ENCODE data around the gene SLC1A7. TPM values are rescaled to one million over a fixed set of nuclear protein-coding genes. Genes with fewer than 3 reads are reported as not detected.

Gene SLC1A7
- total RNA-seq, 1 donor from 2014 or later, result not detected

DNA sequence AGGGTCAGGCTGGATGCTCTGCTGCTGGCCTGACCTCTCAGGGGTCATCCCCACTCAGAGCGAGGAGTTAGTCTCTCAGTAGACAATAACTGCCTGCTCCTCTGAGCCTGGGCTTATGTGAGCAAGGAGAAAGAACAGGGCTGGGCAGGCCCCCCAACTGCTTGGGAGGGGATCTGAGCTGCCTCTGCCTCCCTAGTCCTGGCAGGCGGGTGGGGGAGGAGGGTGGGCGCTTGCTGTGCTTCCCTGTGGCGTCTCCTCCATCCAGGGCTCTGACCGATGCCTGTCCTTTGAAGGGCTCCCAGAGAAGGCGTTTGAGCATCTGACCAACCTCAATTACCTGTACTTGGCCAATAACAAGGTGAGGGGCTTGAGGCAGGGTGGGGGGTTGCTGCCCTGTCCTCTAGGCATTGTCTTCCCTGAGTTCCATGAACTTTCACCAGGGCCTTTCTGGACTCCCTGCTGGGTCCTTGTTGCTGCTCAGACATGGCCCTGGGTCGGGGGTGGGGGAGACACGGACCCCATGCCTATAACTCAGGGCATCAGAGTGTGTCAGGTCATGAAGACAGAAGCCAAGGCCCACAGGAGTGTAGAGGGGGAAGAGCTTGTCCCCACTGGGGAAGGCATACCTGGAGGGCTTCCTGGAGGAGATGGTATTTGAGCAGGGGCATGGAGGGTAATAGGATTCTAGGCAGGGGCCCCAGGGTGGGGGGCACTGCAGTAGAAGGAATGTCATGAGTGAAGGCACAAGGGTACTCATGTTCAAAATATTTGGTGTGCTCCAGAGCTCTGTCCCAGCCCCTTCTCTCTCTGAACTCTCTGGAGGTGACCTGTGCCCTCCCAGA, 67.9 kb downstream of the SLC1A7 start:
- no peak for DNase-seq

DNA sequence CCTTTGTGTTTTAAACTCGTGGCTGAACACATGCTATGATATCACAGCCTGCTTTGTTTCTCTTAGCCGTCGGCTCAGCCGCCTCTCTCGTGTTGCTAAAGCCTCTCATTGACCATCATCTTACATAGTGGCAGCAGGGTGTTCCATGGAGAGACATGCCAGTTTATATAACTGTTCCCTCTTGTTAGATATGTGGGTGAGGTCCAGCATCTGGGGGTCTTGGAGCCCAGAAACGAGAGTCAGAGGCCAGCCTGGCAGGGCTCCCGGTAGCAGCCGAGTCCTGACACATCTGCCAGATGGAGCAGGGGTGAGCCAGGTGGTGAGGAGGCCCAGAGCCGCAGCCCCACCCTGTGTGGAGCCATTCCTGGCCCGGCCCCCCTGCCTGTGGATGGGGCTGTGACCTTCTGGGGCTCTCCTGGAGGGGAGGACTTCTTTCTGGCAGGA, 68.5 kb downstream of the SLC1A7 start:
- no peak for DNase-seq

DNA sequence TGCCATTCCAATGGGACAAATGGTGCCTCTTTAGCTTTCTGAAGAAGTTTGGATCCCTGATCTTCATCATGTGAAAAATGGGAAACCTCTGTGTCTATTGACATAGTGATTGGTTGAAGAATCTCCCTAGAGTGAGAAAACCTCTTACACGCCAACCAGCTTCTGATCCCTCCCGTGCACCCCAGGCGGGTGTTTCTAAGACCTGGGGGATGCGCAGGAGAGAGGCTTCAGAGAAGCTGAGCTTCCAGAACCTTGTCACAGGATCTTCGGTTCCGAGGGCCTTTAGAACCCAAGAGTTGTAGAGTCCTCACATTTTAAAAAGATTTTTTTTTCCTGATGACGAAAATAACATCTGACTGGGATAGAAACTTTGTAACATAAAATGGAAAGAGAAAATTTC, 69.2 kb downstream of the SLC1A7 start:
- DNase-seq, result no peak

DNA sequence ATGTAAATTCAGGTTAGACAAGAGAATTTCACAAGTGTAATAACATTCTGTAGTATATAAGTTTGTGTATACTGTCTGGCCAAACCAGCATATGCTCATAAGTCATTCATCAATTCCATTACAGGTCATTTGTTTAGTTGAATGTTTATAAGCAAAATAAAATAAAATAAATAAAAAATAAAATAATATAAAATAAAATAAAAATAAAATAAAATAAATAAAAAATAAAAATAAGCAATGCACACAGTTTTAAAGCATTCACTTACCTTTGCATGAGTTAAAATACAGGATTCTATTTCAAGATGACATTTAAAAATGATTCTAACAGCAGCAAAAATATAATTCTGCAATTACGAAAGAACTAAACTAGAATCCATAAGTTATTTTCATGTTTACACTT, 70.5 kb downstream of the SLC1A7 start:
- DNase-seq, result no peak

DNA sequence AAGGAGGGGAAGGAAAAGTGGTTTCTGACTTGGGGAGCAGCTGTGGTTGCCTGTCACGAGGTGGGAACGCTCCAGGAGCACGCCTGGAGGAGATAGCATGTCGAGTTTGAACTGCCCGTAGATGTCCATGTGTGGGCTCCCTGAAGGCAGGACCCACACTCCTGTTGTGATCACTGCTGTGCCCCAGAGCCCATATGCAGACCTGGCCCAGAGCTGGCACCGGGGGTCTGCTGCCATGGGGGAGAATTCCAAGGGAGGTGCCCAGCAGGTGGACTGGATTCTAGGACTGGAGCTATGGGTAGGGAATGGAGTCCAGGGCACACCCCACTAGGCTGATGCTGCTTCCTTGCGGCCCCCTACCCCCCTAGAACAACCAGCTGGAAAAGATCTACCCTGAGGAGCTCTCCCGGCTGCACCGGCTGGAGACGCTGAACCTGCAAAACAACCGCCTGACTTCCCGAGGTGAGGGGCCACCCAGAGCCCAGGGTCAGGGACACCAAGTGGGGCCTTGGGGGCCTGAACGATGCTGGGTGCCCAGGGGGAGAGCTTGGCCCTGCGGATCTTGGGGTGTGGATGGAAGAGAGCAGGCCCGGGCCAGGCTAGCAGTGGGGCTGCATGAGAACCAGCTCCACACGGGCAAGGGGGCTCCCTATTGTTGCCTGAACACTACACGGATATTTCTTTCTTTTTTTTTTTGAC, 71.1 kb downstream of the SLC1A7 start:
- DNase-seq, result no peak

DNA sequence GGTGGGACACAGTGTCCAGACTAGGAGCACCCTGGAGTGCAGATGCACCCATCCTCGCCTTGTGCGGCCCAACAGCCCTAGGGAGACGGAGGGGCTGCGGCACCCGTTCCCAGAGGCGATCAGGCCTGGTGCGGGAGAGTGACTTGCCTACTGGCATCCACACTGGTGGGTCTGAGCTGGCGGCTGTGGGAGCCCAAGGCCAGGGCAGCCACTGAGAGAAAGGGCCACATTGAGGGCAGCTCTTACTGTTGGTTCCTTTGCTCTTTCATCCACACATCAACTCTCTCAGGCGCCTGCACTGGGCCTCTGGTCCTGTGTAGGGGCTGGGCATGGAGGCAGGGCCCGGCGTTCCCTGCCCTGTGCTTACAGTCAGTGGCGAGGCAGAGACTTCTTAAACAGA, 71.8 kb downstream of the SLC1A7 start:
- DNase-seq, result no peak

DNA sequence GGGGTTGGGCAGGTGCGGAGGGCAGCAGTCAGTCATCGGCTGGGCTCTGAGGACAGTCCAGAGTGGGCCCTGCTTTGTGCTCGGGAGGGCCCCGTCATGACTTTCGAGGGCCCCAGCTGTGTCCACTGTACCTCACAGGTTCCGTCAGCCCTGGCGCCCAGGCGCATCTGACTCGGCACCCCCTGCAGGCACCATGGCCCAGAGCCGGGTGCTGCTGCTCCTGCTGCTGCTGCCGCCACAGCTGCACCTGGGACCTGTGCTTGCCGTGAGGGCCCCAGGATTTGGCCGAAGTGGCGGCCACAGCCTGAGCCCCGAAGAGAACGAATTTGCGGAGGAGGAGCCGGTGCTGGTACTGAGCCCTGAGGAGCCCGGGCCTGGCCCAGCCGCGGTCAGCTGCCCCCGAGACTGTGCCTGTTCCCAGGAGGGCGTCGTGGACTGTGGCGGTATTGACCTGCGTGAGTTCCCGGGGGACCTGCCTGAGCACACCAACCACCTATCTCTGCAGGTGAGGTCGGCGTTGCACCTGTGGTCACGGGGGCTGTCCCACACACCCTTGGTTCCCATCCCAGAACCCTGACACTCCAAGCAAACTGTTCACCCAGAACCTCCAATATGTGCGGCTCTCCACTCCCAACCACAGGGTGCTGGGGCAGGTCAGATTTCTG, 72.6 kb downstream of the SLC1A7 start:
- no peak for DNase-seq

DNA sequence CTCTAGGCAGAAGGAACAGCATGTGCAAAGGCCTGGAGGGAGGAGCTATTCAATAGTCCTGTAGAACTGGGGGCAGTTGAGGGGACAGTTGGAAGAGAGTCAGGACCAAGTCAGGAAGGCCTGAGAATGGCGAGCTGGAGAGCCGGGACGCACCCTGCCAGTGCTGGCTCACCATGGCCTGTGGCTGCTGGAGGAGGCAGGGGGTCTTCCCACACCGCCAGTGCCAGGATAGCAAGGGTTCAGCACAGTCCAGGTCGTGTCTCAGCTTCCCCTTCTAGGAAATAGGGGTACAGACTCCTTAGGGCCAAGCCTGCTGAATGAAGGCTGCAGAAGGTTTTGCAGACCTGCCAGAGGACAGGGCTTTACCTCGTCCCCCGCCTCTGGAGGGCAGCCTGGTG, 73.2 kb downstream of the SLC1A7 start:
- no peak for DNase-seq

DNA sequence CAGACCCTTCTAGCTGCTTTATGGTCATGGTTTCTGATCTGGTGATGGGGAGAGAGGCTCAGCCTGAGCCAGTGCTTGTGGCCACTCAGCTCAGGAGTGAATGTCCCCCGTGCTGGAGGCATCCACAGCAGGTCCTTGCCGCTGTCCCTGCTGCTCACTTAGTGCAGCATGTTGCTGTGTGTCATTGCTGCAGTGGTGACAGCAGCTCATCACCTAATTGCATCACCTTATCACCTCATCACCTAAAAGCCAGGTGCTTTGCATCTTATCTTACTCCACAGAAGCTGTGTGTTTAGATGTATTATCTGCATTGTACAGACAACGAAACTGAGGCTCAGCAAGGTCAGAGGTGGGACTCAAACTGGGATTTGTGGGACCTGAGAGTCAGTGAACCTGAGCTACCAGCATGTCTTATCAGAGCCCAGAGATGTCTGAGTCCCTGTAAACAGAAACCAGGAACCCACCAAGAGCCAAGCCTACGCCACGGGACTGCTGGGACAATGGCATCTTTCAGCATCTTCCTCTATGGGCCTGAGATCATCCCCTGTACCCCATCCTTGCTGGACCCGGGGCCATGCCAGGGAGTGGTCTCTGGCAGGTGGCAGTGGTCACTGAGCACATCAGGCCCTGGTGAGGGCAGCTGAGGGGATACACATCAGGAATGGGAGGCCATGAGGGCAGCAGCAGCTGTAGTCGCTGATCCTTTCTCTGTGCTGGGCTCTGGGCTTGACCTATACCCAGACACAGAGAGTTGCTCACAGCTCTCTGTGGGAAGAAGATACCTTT, 73.9 kb downstream of the SLC1A7 start:
- DNase-seq, result no peak

DNA sequence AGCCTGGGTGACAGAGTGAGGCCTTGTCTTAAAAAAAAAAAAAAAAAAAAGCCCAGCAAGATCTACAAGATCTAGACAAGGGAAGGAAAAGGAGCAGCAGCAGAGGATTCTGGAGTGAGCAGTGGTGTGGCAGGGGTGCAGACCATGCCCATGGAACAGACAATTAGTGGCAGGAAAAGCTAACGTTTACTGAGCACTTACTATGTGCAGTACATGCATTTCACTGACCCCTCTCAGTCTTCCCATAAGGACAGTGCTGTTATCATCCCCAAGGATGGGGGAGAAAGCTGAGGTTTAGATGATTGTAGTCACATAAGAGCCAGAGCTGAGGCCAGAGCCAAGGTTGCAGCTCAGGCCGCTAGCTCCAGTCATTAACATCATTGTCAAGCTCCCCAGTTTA, 74.6 kb downstream of the SLC1A7 start:
- no peak for DNase-seq

DNA sequence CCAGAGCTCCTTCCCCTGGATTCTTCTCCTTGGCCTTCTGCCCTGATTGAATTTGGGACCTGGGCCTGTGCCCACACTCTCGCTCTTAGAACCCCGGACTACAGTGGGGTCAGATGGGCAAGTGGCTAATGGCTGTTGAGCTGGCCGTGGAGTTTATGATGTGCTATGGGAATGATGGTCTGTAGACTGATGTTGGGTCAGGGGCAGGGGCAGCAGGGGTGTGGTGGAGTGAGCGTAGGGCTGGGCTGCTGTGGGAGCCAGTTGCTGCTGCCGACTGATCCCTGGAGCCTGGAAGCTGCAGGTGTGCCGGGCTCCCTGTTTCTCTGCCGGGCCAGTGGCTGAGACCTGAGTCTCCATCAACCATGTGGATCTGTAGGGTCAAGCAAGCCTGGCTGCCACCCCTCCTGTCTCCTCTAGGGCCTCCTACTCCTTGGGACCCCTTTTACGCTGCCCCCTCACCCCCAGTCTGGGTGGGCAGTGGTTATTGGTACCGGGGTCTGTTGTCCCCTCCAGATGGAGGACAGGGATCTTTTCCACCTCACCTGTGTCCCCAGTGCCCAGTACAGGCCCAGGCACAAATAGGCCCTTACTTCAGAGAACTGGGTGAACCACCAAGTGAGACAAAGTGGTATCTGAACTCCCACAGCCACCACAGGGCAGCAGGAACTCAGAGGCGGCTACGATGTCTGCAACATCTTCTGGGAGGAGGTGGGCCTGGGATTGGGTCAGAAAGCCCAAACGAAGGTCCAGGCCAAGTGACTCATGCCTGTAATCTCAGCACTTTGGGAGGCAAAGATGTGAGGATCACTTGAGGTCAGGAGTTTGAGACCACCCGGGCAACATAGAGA, 75.3 kb downstream of the SLC1A7 start:
- no peak for DNase-seq

DNA sequence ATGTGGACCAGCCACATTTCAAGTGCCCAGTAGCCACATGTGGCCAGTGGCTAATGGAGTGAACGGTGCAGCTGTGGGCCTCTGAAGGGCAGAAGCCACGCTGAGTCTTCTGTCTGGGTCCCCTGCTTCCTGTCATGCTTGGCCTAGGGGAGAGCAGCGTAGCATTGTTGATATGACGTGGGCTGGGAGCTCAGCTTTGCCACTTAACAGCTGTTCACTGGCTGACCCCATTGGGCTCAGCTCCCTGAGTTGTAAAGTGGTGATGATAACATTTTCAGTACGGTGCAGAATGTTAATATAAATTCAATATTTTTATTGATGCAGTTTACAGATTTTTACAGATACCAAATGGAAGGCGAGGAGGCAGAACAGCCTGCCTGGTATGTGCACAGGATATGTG, 76.0 kb downstream of the SLC1A7 start:
- no peak for DNase-seq

DNA sequence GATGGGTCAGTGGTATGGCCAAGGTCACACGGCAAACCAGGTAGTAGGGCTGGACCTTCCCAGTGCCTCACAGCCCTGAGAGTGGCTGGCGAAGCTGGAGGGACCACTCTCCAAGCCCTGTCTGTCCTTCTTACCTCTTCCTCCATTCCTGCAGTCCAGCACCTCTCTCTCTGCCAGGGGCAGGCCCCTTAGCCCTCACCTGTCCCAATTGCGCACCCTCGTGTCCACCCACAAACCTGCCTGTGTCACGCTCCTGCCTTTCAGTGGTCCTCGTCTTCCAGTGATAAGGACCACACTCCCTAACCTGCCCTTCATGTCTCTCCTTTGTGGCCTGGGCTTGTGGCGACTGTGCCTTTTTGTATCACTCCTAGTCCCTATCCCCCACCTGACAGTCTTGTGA, 77.0 kb downstream of the SLC1A7 start:
- no peak for DNase-seq

DNA sequence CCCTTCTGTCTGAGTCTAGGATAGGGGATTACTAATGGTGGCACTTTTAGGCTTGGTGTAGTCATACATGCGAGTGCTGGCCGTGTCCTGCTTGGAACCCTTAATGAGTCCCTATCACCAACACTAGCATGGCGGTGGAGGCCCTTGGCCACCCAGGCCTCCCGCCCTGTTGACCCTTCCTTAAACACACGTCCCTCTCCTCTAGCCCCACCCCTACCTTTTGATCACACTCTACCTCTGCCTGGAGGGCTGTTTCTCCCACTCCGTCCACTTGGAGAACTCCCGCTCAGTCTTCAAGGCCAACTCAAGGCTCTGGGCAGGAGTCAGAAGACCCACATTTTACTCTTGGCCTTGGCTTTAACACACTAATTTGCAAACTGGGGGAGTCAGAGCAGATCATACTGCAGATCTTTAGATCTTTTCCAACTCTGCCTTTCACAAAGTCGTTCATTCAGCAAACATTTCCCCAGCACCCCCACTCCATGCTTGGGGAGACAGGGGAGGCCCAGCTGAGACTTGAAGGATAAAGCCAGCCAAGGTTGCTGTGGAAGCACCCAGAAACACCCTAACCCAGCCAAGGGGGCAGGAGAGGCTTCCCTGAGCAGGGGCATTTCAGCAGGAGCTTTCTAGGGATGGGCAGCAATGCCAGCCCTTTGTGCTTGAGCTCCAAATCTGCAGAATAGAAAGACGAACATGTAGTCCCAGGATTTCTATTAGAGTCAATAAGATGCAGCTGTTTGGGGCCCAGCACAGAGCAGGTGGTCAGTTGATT, 78.5 kb downstream of the SLC1A7 start:
- no peak for DNase-seq

DNA sequence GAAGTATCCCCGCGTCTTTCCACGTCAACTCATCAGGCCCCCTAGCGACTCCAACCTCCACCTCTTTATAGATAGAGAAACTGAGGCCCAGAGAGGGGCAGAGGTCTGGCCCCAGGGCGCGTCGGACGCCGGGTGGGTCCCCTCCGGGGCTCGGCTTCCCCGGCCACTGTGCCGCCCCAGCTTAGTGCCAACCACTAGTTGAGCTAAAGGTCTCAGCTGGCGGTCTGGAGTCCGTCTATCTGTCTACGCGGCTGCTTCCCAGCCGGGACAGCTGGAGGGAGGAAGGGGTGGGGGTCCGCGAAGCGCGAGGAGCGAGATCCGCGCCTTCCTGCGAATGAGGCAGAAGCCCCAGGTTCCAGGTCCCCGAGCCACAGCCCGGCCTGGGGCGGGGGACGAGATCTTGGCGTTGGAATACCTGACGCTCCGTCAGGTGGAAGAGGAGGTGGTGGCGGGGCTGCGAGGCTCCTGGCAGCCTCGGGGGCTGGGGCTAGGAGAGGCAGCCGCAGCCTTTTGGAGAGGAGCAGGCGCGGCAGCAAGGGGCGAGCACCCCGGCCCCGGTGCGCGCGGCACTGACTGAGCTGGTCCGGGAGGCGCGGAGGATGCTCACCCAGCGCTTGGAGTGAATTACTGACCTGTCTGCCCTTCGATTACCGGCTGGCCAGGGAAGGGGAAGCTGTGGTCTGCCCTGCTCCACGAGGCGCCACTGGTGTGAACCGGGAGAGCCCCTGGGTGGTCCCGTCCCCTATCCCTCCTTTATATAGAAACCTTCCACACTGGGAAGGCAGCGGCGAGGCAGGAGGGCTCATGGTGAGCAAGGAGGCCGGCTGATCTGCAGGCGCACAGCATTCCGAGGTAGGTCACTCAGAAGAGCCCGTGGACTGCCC, 79.5 kb downstream of the SLC1A7 start:
- no peak for DNase-seq

DNA sequence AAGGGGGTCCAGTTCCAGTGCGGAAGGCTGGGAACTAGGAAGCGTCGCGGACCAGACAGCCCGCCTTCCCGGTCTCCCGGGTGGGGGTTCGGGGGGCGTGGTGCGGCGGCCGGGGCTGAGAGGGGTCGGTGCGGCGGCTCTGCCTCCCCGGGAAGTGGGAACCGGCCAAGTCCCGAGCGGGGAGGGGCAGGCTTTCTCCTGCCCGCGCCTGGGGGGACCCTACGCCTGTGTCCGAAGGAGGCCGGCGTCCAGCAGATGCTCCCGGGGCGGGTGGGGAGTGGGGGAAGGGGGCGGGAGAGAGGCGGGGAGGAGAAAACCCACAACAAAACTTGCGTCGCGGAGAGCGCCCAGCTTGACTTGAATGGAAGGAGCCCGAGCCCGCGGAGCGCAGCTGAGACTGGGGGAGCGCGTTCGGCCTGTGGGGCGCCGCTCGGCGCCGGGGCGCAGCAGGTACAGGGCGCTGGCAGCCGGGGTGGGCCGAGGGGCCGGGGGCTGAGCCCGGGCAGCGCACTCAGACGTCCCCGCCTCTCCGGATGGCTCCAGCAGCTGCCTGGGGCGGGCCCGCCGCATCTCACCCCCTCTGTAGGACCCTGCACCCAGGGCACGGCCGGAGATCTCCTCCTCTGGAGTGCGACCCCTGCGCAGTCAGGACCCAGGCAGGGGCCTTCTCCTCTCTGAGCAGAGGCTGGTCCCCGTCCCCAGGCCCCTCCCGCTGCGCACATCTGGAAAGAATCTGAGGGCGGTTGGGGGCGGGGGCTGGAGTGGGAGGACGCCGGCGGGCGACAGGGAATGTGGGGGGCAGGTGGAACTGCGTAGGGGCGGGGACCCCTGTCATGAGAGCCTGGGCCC, 80.4 kb downstream of the SLC1A7 start, which contains the start of gene PODN:
Gene PODN, plus strand, starts transcription at position 355 of the 849 bp plus-strand sequence. CDS start 7,643 bp downstream, outside the sequence.
- DNase-seq, result peak; percentile 39

DNA sequence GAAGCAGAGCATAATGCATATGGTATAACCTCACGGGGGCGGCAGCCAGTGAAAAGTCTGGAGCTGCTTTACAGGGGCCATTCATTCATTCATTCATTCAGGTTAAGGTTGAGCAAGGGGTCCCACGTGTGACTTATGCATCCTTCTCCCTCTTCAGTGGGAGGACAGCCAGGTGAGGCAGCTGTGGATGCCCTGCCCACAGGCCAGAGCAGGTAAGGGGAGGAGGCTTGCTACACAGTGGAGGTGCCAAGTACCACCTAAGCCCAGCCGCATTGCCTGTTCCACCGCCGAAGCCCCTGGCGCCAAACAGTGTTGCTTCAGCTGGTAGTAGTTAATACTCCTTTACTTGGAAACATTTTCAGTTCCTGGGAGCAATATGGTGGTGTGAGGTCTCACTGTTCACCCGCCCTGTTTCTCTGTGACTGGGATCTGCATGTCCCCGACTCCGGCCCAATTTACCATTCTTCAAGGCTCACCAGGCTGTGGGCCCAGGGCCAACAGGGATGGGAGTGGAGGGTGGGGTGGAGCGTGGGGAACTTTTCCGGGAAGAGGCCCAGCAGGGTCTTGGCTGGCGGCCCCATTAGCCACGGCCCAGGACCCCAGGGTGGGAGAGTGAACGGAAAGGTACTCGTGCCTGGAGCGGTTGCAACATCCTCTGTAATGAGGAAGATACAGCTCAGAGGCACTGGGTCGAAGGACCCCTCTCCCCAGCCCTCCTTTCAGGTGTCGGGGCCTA, 81.1 kb downstream of the SLC1A7 start:
- no peak for DNase-seq

DNA sequence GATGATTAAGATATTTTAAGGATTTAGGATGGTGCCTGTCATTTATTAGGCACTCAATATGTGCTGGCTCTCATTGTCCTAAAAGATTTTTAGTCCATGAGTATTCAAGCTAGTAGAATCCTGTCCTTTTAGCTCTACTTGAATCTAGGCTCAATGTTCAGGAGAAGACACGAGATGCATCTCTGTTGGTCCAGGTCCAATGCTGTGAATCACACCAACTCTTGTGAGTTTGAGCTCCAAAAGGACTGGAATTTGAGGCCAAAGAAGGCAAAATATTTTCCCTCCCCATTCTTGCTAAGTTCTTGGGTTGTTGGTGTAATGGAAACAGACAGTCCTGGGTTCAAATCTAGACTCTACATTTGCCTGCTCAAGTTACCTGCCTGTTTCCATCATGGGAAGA, 81.9 kb downstream of the SLC1A7 start:
- no peak for DNase-seq
